SK-N-SH treated with all-trans-retinoic acid at 6 μM for 48 hours (cell line): Measurements from ENCODE around the gene CFAP20DC.

Experiments
- ATAC-seq: fragments of 200-7000 bp; cut with Tn5 transposase; 3 replicates; pipeline ENCODE4 v1.9.1; 2020; ENCODE audit warnings: mild to moderate bottlenecking, moderate library complexity
- BACH2 ChIP-seq: fragments of 250-450 bp; sonication (Bioruptor Pico); IDR thresholded peaks from 2 replicates; pipeline ENCODE4 v1.9.0; 2021; ENCODE audit warnings: mild to moderate bottlenecking, borderline replicate concordance
- CREB5 ChIP-seq: fragments of 250-450 bp; sonication (Bioruptor Pico); IDR thresholded peaks from 2 replicates; pipeline ENCODE4 v1.5.1; 2020; ENCODE audit warnings: low read depth, mild to moderate bottlenecking, moderate library complexity
- CSDC2 ChIP-seq: fragments of 250-450 bp; sonication (Bioruptor Pico); IDR thresholded peaks from 2 replicates; pipeline ENCODE4 v1.5.0; 2020; ENCODE audit warnings: mild to moderate bottlenecking, moderate library complexity
- CSRNP3 ChIP-seq: fragments of 250-450 bp; sonication (Bioruptor Pico); IDR thresholded peaks from 2 replicates; pipeline ENCODE4 v1.5.1; 2021; ENCODE audit warnings: mild to moderate bottlenecking, moderate library complexity
- ESRRG ChIP-seq: fragments of 250-450 bp; sonication (Bioruptor Pico); IDR thresholded peaks from 2 replicates; pipeline ENCODE4 v1.6.1; 2021; ENCODE audit warnings: mild to moderate bottlenecking
- GLIS3 ChIP-seq: fragments of 250-450 bp; sonication (Bioruptor Pico); IDR thresholded peaks from 2 replicates; pipeline ENCODE4 v1.5.0; 2020; ENCODE audit warnings: mild to moderate bottlenecking, moderate library complexity
- ISL1 ChIP-seq: fragments of 250-450 bp; sonication (Bioruptor Pico); IDR thresholded peaks from 2 replicates; pipeline ENCODE4 v2.1.2; 2022; ENCODE audit warnings: mild to moderate bottlenecking, moderate library complexity
- OSR1 ChIP-seq: fragments of 250-450 bp; sonication (Bioruptor Pico); IDR thresholded peaks from 2 replicates; pipeline ENCODE4 v1.8.0; 2022; ENCODE audit warnings: moderate library complexity, mild to moderate bottlenecking, inconsistent platforms
- PATZ1 ChIP-seq: fragments of 250-450 bp; sonication (Bioruptor Pico); IDR thresholded peaks from 2 replicates; pipeline ENCODE4 v1.8.0; 2020; ENCODE audit warnings: mild to moderate bottlenecking, moderate library complexity, borderline replicate concordance
- POU6F1 ChIP-seq: fragments of 250-450 bp; sonication (Bioruptor Pico); IDR thresholded peaks from 2 replicates; pipeline ENCODE4 v1.8.0; 2021; ENCODE audit warnings: low read depth, mild to moderate bottlenecking, moderate library complexity, borderline replicate concordance
- PPARA ChIP-seq: fragments of 250-450 bp; sonication (Bioruptor Pico); IDR thresholded peaks from 2 replicates; pipeline ENCODE4 v1.5.0; 2020; ENCODE audit warnings: mild to moderate bottlenecking, borderline replicate concordance
- RARB ChIP-seq: fragments of 250-450 bp; sonication (Bioruptor Pico); IDR thresholded peaks from 2 replicates; pipeline ENCODE4 v1.8.0; 2021; ENCODE audit warnings: mild to moderate bottlenecking, moderate library complexity
- TCF4 ChIP-seq: fragments of 250-450 bp; sonication (Bioruptor Pico); IDR thresholded peaks from 2 replicates; pipeline ENCODE4 v1.8.0; 2021; ENCODE audit warnings: mild to moderate bottlenecking, moderate library complexity, borderline replicate concordance
- ZC3H10 ChIP-seq: fragments of 250-450 bp; sonication (Bioruptor Pico); IDR thresholded peaks from 2 replicates; pipeline ENCODE4 v1.5.1; 2021; ENCODE audit warnings: mild to moderate bottlenecking, moderate library complexity
- ZFP3 ChIP-seq: fragments of 250-450 bp; sonication (Bioruptor Pico); IDR thresholded peaks from 2 replicates; pipeline ENCODE4 v1.5.0; 2020; ENCODE audit warnings: mild to moderate bottlenecking, moderate library complexity
- ZNF565 ChIP-seq: fragments of 450-650 bp; formaldehyde crosslinking; conservative IDR thresholded peaks from 2 replicates; pipeline ENCODE4 v1.5.0; 2020; ENCODE audit warnings: low read depth, mild to moderate bottlenecking, moderate library complexity
- ZNF70 ChIP-seq: fragments of 450-650 bp; formaldehyde crosslinking; IDR thresholded peaks from 2 replicates; pipeline ENCODE4 v1.5.0; 2020; ENCODE audit warnings: mild to moderate bottlenecking, moderate library complexity
- ZNF8 ChIP-seq: fragments of 450-650 bp; formaldehyde crosslinking; IDR thresholded peaks from 2 replicates; pipeline ENCODE4 v1.5.0; 2020; ENCODE audit warnings: mild to moderate bottlenecking, moderate library complexity
- TF ChIP-seq, protein P1 (sequence below): fragments of 250-450 bp; sonication (Bioruptor Pico); IDR thresholded peaks from 2 replicates; pipeline ENCODE4 v1.5.0; 2020; ENCODE audit warnings: mild to moderate bottlenecking, moderate library complexity

Gene CFAP20DC

DNA sequence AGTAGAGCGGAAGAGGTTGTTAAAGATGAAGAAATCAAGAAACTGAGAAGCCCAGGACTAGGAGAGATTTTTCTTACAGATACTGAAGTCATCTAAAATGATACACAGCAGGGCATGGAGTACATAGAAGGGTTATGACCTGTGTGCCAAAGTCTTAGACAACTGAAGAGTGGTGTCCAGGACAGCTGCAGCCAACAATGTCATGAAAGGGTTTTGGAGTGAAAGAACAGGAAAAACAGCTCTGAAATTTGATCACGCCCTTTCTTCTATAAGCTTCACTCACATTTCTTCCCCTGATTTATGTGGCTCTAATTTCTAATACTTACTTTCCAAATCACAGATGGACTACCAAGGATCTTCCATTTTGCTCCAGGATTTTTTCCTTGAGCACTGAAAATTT lies 3.0 kb downstream of the CFAP20DC start:
- no peak for TF ChIP-seq OSR1 (CRISPR knock-in tag)
- ATAC-seq: no peak

DNA sequence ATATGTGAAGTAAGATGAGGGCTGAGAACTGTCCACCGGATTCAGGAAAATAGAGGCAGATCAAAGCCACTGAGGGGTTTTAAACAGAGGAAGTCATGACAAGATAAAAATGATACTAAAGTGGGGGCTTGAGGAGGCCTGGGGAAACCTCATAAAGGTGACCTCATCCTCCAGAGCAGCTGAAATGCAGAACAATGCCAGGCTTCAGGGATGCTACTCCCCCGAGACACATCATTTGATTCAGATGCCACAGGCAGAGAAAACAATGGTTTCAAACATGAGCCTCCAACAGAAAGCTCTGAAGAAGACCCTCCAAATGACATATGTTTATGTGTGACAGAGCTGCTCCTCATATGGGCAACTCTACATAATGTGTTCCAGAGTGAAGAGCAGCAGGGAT lies 6.4 kb downstream of the CFAP20DC start:
- TF ChIP-seq, protein P1, sequence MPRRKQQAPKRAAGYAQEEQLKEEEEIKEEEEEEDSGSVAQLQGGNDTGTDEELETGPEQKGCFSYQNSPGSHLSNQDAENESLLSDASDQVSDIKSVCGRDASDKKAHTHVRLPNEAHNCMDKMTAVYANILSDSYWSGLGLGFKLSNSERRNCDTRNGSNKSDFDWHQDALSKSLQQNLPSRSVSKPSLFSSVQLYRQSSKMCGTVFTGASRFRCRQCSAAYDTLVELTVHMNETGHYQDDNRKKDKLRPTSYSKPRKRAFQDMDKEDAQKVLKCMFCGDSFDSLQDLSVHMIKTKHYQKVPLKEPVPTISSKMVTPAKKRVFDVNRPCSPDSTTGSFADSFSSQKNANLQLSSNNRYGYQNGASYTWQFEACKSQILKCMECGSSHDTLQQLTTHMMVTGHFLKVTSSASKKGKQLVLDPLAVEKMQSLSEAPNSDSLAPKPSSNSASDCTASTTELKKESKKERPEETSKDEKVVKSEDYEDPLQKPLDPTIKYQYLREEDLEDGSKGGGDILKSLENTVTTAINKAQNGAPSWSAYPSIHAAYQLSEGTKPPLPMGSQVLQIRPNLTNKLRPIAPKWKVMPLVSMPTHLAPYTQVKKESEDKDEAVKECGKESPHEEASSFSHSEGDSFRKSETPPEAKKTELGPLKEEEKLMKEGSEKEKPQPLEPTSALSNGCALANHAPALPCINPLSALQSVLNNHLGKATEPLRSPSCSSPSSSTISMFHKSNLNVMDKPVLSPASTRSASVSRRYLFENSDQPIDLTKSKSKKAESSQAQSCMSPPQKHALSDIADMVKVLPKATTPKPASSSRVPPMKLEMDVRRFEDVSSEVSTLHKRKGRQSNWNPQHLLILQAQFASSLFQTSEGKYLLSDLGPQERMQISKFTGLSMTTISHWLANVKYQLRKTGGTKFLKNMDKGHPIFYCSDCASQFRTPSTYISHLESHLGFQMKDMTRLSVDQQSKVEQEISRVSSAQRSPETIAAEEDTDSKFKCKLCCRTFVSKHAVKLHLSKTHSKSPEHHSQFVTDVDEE: no peak
- TF ChIP-seq ZNF565 (CRISPR knock-in tag) (no peak), CSDC2 (no peak), ZNF8 (CRISPR knock-in tag) (no peak), POU6F1 (CRISPR knock-in tag) (no peak), ZNF70 (CRISPR knock-in tag) (no peak)

GRCh38 chr3:59040902-59041301 lies 8.9 kb downstream of the CFAP20DC start:
- TF ChIP-seq ZNF565 (CRISPR knock-in tag) (no peak), GLIS3 (CRISPR knock-in tag) (no peak), ISL1 (no peak)
- TF ChIP-seq, protein P1: no peak
- no peak for ATAC-seq

More for the DNA sequence above, 6.4 kb downstream of the CFAP20DC start:
- no peak for ATAC-seq

DNA sequence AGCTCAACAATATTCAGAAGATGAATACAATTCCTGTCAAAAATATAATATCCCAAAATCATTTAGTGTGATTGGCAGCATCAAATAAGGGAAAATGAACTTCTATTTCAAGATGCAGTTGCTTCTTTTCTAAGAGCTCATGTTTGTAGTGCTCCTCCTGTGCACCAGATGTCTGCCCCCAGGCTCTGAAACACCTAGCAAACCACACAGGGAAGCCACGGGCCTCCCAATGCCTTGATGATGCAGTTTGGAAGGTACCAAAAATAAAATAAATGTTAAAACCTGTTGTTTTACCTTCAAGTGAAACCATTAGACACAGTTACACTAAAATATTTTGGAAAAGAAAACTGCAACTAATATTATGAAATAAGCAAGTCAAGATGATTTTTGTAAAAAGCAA lies 22.2 kb downstream of the CFAP20DC start:
- TF ChIP-seq ESRRG (CRISPR knock-in tag): no peak
- no peak for TF ChIP-seq OSR1 (CRISPR knock-in tag)
- no peak for TF ChIP-seq TCF4 (CRISPR knock-in tag)
- TF ChIP-seq, protein P1: no peak
- TF ChIP-seq ISL1: no peak
- no peak for TF ChIP-seq BACH2 (CRISPR knock-in tag)
- no peak for TF ChIP-seq ZFP3 (CRISPR knock-in tag)

GRCh38 chr3:59023612-59024011 lies 26.2 kb downstream of the CFAP20DC start:
- no peak for ATAC-seq
- TF ChIP-seq ESRRG (CRISPR knock-in tag) (no peak), CSDC2 (no peak), BACH2 (CRISPR knock-in tag) (no peak), RARB (CRISPR knock-in tag) (no peak), ZC3H10 (CRISPR knock-in tag) (no peak), CSRNP3 (CRISPR knock-in tag) (no peak), OSR1 (CRISPR knock-in tag) (no peak), CREB5 (CRISPR knock-in tag) (no peak), PATZ1 (no peak), PPARA (CRISPR knock-in tag) (no peak)

More for the DNA sequence above, 22.2 kb downstream of the CFAP20DC start:
- ATAC-seq: no peak
